H9 (cell line): ENCODE results near the gene NINJ1. TPM values are rescaled to one million over a fixed set of nuclear protein-coding genes. Genes with fewer than 3 reads are reported as not detected.

Source experiments
- DNase-seq: peaks from one replicate; pipeline ENCODE4 v3.0.0-alpha.2; 2017
- H2AFZ ChIP-seq: one replicate; pipeline ENCODE4 v1.6.1; 2013; ENCODE audit warnings: mild to moderate bottlenecking, low read length, control low read depth, moderate library complexity
- H2AK5ac ChIP-seq: 2 replicates; pipeline ENCODE4 v1.6.1; 2013; ENCODE audit warnings: low read length, control low read depth, mixed read lengths; ENCODE audit not compliant: insufficient read length
- H2BK120ac ChIP-seq: one replicate; pipeline ENCODE4 v1.6.1; 2013; ENCODE audit warnings: low read depth, mild to moderate bottlenecking, low read length, control low read depth, inconsistent platforms; ENCODE audit not compliant: poor library complexity, severe bottlenecking
- H2BK12ac ChIP-seq: 2 replicates; pipeline ENCODE4 v1.6.1; 2013; ENCODE audit warnings: low read length, control low read depth, mixed read lengths, low read depth; ENCODE audit not compliant: insufficient read length
- H2BK15ac ChIP-seq: 2 replicates; pipeline ENCODE4 v1.6.1; 2013; ENCODE audit warnings: low read depth, low read length, control low read depth
- H2BK20ac ChIP-seq: one replicate; pipeline ENCODE4 v1.6.1; 2013; ENCODE audit warnings: low read depth, mild to moderate bottlenecking, low read length, control low read depth, inconsistent platforms; ENCODE audit not compliant: poor library complexity, severe bottlenecking
- H2BK5ac ChIP-seq: 2 replicates; pipeline ENCODE4 v1.6.1; 2013; ENCODE audit warnings: low read length, control low read depth, mixed read lengths; ENCODE audit not compliant: insufficient read length
- H3K14ac ChIP-seq: 2 replicates; pipeline ENCODE4 v1.6.1; 2013; ENCODE audit warnings: low read length, control low read depth; ENCODE audit not compliant: insufficient read depth
- H3K18ac ChIP-seq: 2 replicates; pipeline ENCODE4 v1.6.1; 2013; ENCODE audit warnings: low read depth, mild to moderate bottlenecking, mixed read lengths, low read length, control low read depth; ENCODE audit not compliant: insufficient read length
- H3K23ac ChIP-seq: 2 replicates; pipeline ENCODE4 v1.6.1; 2013; ENCODE audit warnings: low read length, control low read depth, mixed read lengths, low read depth; ENCODE audit not compliant: insufficient read length
- H3K23me2 ChIP-seq: 2 replicates; pipeline ENCODE4 v1.6.1; 2013; ENCODE audit warnings: low read depth, mild to moderate bottlenecking, mixed read lengths, low read length, control low read depth; ENCODE audit not compliant: insufficient read length, poor library complexity, severe bottlenecking
- H3K27ac ChIP-seq: 2 replicates; pipeline ENCODE4 v1.5.1; 2013; ENCODE audit warnings: low read length, control low read depth, mixed read lengths, low read depth; ENCODE audit not compliant: insufficient read length
- H3K27me3 ChIP-seq: 2 replicates; pipeline ENCODE4 v1.6.1; 2013; ENCODE audit warnings: low read length, control low read depth, inconsistent platforms; ENCODE audit not compliant: insufficient read depth
- H3K4ac ChIP-seq: 2 replicates; pipeline ENCODE4 v1.6.1; 2013; ENCODE audit warnings: low read depth, mild to moderate bottlenecking, control low read depth, inconsistent platforms, low read length, moderate library complexity
- H3K4me1 ChIP-seq: 2 replicates; pipeline ENCODE4 v1.6.1; 2013; ENCODE audit warnings: low read length, control low read depth, inconsistent platforms; ENCODE audit not compliant: insufficient read depth
- H3K4me2 ChIP-seq: 2 replicates; pipeline ENCODE4 v1.6.1; 2013; ENCODE audit warnings: low read length, control low read depth, mixed read lengths; ENCODE audit not compliant: insufficient read length, insufficient read depth
- H3K56ac ChIP-seq: 2 replicates; pipeline ENCODE4 v1.6.1; 2013; ENCODE audit warnings: low read depth, mild to moderate bottlenecking, mixed read lengths, low read length, control low read depth; ENCODE audit not compliant: insufficient read length
- H3K79me1 ChIP-seq: 2 replicates; pipeline ENCODE4 v1.6.1; 2013; ENCODE audit warnings: low read depth, mild to moderate bottlenecking, moderate library complexity, low read length, control low read depth, inconsistent platforms; ENCODE audit not compliant: insufficient read depth, poor library complexity, severe bottlenecking
- H3K79me2 ChIP-seq: 2 replicates; pipeline ENCODE4 v1.6.1; 2013; ENCODE audit warnings: low read length, control low read depth, inconsistent platforms; ENCODE audit not compliant: insufficient read depth
- H3K9ac ChIP-seq: 2 replicates; pipeline ENCODE4 v1.6.1; 2013; ENCODE audit warnings: low read length, control low read depth, mixed read lengths; ENCODE audit not compliant: insufficient read length; ENCODE audit errors: extremely low read depth
- H3K9me3 ChIP-seq: one replicate; pipeline ENCODE4 v1.6.1; 2013; ENCODE audit warnings: low read depth, low read length, inconsistent platforms; ENCODE audit not compliant: control insufficient read depth
- H3T11ph ChIP-seq: one replicate; pipeline ENCODE4 v1.6.1; 2013; ENCODE audit warnings: mild to moderate bottlenecking, low read length, control low read depth, inconsistent platforms
- H4K20me1 ChIP-seq: one replicate; pipeline ENCODE4 v1.6.1; 2013; ENCODE audit not compliant: control insufficient read depth, insufficient read length, insufficient read depth
- H4K5ac ChIP-seq: 2 replicates; pipeline ENCODE4 v1.6.1; 2013; ENCODE audit warnings: low read depth, mild to moderate bottlenecking, mixed read lengths, low read length, control low read depth; ENCODE audit not compliant: insufficient read length
- H4K8ac ChIP-seq: replicated peaks from 2 replicates; pipeline ENCODE4 v1.6.1; 2013; ENCODE audit warnings: low read length, control low read depth, mixed read lengths, low read depth; ENCODE audit not compliant: insufficient read length
- H4K91ac ChIP-seq: 2 replicates; pipeline ENCODE4 v1.6.1; 2013; ENCODE audit warnings: low read depth, mild to moderate bottlenecking, moderate library complexity, mixed read lengths, low read length, control low read depth; ENCODE audit not compliant: insufficient read length
- H3K27ac Mint-ChIP-seq, 3 experiments: 2 replicates in 2 of 3; 3 replicates in 1 of 3; pipeline ENCODE4 v1.8.0; 2020 to 2021; ENCODE audit warnings: mixed read lengths in 3 of 3, mild to moderate bottlenecking in 1 of 3, moderate library complexity in 1 of 3
- H3K27me3 Mint-ChIP-seq: 2 replicates; pipeline ENCODE4 v1.8.0; 2021; ENCODE audit warnings: low read depth, mild to moderate bottlenecking, moderate library complexity, mixed read lengths
- H3K36me3 Mint-ChIP-seq, 3 experiments: 2 replicates in 2 of 3; 3 replicates in 1 of 3; pipeline ENCODE4 v1.8.0; 2020 to 2021; ENCODE audit warnings: low read depth in 3 of 3, mixed read lengths in 3 of 3; ENCODE audit not compliant: insufficient read depth in 1 of 3
- H3K4me1 Mint-ChIP-seq, 2 experiments: 2 replicates each; pipeline ENCODE4 v1.8.0; 2020; ENCODE audit warnings: mixed read lengths in 2 of 2
- H3K4me3 Mint-ChIP-seq, 2 experiments: 2 replicates in 1 of 2; 3 replicates in 1 of 2; pipeline ENCODE4 v1.8.0; 2020 to 2021; ENCODE audit warnings: mild to moderate bottlenecking in 2 of 2, mixed read lengths in 2 of 2, moderate library complexity in 1 of 2
- H3K9me3 Mint-ChIP-seq, 2 experiments: 2 replicates in 1 of 2; 3 replicates in 1 of 2; pipeline ENCODE4 v1.8.0; 2020; ENCODE audit warnings: mild to moderate bottlenecking in 2 of 2, mixed read lengths in 2 of 2, moderate library complexity in 1 of 2
- CTCF ChIP-seq: fragments of 200-600 bp; sonication (generic); conservative IDR thresholded peaks from 3 replicates; pipeline ENCODE4 v1.8.0; 2021; ENCODE audit warnings: antibody characterized with exemption, mild to moderate bottlenecking
- WGBS: extraction: QIAGEN DNeasy Blood & Tissue Kit; methylation state at CpG from one replicate; pipeline ENCODE4 v1.1.7; 2013; ENCODE audit warnings: missing lambda C conversion rate, low lambda C conversion rate, mixed read lengths; ENCODE audit not compliant: insufficient read length; ENCODE audit errors: extremely low coverage; 5-methylcytosine and 5-hydroxymethylcytosine counted together
- total RNA-seq: library from RNA; stranded (reverse); gene quantifications from 2 replicates; pipeline ENCODE4 v1.2.1, GENCODE V29; 2021

The NINJ1 gene
- total RNA-seq, 1 experiment from 2014 or later, result 28.9 TPM

DNA sequence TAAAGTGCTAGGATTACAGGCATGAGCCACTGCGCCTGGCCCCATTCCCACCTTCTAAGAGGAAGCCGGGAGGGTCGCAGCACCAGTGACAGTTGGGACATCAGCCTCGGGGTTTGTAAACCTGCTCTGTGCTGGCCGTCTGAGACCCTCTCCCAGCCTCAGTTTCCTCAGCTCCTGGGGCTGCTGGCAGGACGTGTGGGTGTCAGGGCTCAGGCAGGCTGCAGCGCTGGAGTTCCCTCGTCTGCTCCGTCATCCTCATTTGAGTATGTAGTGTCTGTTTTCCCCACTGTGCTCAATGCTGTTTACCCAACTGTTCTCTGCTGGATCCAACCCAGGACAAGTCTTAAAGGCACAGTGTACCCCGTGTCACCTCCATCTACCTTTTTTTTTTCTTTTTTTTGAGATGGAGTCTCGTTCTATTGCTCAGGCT, 2.0 kb upstream of the NINJ1 start:
- Histone ChIP-seq H3K4me1 (no peaks in the 10 kb centered on the region; the same call in 1 of the 2 replicates), H4K8ac (no peak overlapping the region), H2AFZ (no peak overlapping the region), H3K9me3 (no peaks in the 10 kb centered on the region), H2AK5ac (no peak overlapping the region), H3T11ph (no peak overlapping the region), H2BK20ac (no peak overlapping the region), H3K23ac (no peak overlapping the region), H4K20me1 (no peaks in the 10 kb centered on the region), H3K4ac (no peak overlapping the region), H3K18ac (no peak overlapping the region), H2BK12ac (no peak overlapping the region), H3K79me2 (no peaks in the 10 kb centered on the region), H4K91ac (no peak overlapping the region), H2BK120ac (no peak overlapping the region), H4K5ac (no peak overlapping the region), H3K27ac (no peak overlapping the region), H2BK15ac (no peak overlapping the region), H3K79me1 (no peaks in the 10 kb centered on the region), H3K27me3 (peaks cover 5% of the 10 kb centered on the region; the same call in 1 of the 2 replicates), H3K56ac (no peak overlapping the region), H3K14ac (no peak overlapping the region), H2BK5ac (no peak overlapping the region), H3K9ac (no peak overlapping the region), H3K4me2 (no peak overlapping the region), H3K23me2 (no peaks in the 10 kb centered on the region)
- TF ChIP-seq CTCF, result no peak
- Mint-ChIP-seq H3K4me1 (peaks cover 15 to 28% of the 10 kb centered on the region in 2 experiments), H3K4me3 (no peak overlapping the region), H3K9me3 (peaks cover 2 to 3% of the 10 kb centered on the region in 2 experiments; a peak in 2 of 5 replicates), H3K27me3 (peaks cover 32% of the 10 kb centered on the region), H3K36me3 (no peaks in the 10 kb centered on the region; a peak in 1 of 7 replicates), H3K27ac (no peak overlapping the region)
- no peak for DNase-seq
- WGBS, result no CpG with 5 or more reads among the region's 11 CpGs
